Measurements from ENCODE around the gene KCTD1.
"Not testable (repeated sequence)": the region's sequence is repeated elsewhere in the genome, so short reads cannot be mapped to it uniquely, and the experiment has no call there.

The KCTD1 gene

GRCh38 chr18:26457611-26458353 lies 90.6 kb downstream of the KCTD1 start:
- DNase-seq (ENCODE audit: low read depth): no peak

GRCh38 chr18:26457195-26457594 lies 91.2 kb downstream of the KCTD1 start:
- DNase-seq (ENCODE audit: low read depth): no peak

GRCh38 chr18:26456070-26456491 lies 92.3 kb downstream of the KCTD1 start:
- no peak for DNase-seq (ENCODE audit: low read depth)

GRCh38 chr18:26455639-26456038 lies 92.7 kb downstream of the KCTD1 start:
- no peak for DNase-seq (ENCODE audit: low read depth)

GRCh38 chr18:26454616-26455015 lies 93.7 kb downstream of the KCTD1 start:
- no peak for DNase-seq (ENCODE audit: low read depth)

GRCh38 chr18:26454192-26454591 lies 94.2 kb downstream of the KCTD1 start:
- DNase-seq (ENCODE audit: low read depth): no peak

GRCh38 chr18:26453386-26453901 lies 94.9 kb downstream of the KCTD1 start:
- DNase-seq (ENCODE audit: low read depth): no peak

GRCh38 chr18:26450989-26451682 lies 97.2 kb downstream of the KCTD1 start:
- DNase-seq (ENCODE audit: low read depth): no peak

- DNase-seq (ENCODE audit: low read depth): no peak
Observed at GRCh38 chr18:26448714-26449159, 99.6 kb downstream of the KCTD1 start.

- no peak for DNase-seq (ENCODE audit: low read depth)
Observed at GRCh38 chr18:26443853-26444252, 104.5 kb downstream of the KCTD1 start.

- no peak for DNase-seq (ENCODE audit: low read depth)
Observed at GRCh38 chr18:26442126-26442525, 106.2 kb downstream of the KCTD1 start.

GRCh38 chr18:26440644-26441043 lies 107.7 kb downstream of the KCTD1 start:
- DNase-seq (ENCODE audit: low read depth): no peak

GRCh38 chr18:26439537-26439936 lies 108.8 kb downstream of the KCTD1 start:
- no peak for DNase-seq (ENCODE audit: low read depth)

GRCh38 chr18:26438980-26439379 lies 109.4 kb downstream of the KCTD1 start:
- no peak for DNase-seq (ENCODE audit: low read depth)

GRCh38 chr18:26437634-26438033 lies 110.7 kb downstream of the KCTD1 start:
- DNase-seq (ENCODE audit: low read depth): not testable (repeated sequence)

GRCh38 chr18:26436176-26437051 lies 111.9 kb downstream of the KCTD1 start:
- DNase-seq (ENCODE audit: low read depth): no peak

- no peak for DNase-seq (ENCODE audit: low read depth)
Observed at GRCh38 chr18:26435415-26436095, 112.8 kb downstream of the KCTD1 start.

- no peak for DNase-seq (ENCODE audit: low read depth)
Observed at GRCh38 chr18:26434887-26435286, 113.5 kb downstream of the KCTD1 start.

- DNase-seq (ENCODE audit: low read depth): no peak
Observed at GRCh38 chr18:26432651-26433424, 115.5 kb downstream of the KCTD1 start.

GRCh38 chr18:26429535-26430226 lies 118.7 kb downstream of the KCTD1 start:
- no peak for DNase-seq (ENCODE audit: low read depth)

Measured in activated T-cell treated with anti-CD3 and anti-CD28 coated beads for 48 hours (primary cell).